ENCODE data around the gene CCL27. TPM values are rescaled to one million over a fixed set of nuclear protein-coding genes. Genes with fewer than 3 reads are reported as not detected.

CCL27 gene
- total RNA-seq, 6 experiments from 2014 or later = 0.88 TPM; not detected in 5

DNA sequence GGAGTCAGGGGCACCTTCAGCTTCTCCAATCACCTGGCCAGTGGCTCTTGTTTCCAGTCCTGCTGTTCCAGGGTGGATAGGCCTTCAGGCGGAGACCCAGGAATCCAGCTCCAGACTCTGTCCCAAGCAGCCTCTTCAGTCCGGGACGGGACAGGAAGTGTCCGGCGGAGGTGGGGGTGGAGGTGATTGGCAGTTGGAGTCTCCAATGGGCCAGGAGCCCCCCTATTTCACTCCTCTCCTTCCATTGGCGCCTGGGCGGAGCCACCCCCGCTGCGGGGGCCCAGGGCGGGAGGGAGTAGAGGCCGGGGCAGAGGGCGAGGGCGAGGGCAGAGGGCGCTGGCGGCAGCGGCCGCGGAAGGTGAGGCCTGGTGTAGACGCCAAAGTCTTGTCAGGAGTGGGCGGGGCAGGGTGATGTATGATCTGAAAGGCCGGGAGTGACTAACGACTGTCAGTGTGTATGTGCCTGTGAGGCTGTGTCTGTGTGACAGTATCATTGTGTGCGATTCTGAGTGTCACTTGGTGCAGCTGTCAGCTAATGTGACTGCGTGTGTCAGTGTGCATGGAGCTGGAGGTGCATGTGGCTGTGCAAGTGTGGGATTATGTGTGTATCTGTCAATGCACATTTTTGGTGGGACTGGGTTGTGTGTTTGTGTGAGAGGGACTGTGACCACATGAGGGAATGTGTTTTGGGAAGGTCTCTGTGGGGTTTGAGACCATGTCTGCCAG is 10.4 kb downstream of the CCL27 start, which contains the start of gene IL11RA:
Gene IL11RA, plus strand, starts transcription at position 310 of the 726 bp plus-strand sequence. CDS start 3,033 bp downstream, outside the sequence.
- TF ChIP-seq, protein P1, sequence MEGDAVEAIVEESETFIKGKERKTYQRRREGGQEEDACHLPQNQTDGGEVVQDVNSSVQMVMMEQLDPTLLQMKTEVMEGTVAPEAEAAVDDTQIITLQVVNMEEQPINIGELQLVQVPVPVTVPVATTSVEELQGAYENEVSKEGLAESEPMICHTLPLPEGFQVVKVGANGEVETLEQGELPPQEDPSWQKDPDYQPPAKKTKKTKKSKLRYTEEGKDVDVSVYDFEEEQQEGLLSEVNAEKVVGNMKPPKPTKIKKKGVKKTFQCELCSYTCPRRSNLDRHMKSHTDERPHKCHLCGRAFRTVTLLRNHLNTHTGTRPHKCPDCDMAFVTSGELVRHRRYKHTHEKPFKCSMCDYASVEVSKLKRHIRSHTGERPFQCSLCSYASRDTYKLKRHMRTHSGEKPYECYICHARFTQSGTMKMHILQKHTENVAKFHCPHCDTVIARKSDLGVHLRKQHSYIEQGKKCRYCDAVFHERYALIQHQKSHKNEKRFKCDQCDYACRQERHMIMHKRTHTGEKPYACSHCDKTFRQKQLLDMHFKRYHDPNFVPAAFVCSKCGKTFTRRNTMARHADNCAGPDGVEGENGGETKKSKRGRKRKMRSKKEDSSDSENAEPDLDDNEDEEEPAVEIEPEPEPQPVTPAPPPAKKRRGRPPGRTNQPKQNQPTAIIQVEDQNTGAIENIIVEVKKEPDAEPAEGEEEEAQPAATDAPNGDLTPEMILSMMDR (IDR thresholded peaks at IDR 0.05) = peak; percentile 17; the same call in 1 of the 2 replicates
- H3K27ac Mint-ChIP-seq = peak within 1 kb of the TSS; percentile 76
- H3K4me1 Mint-ChIP-seq (ENCODE audit: low read depth) = peaks cover 58% of the 10 kb centered on the region
- H3K27me3 Mint-ChIP-seq (ENCODE audit: insufficient read depth) = no peaks in the 10 kb centered on the region; the same call in 1 of the 2 replicates
- H3K9me3 Mint-ChIP-seq = no peaks in the 10 kb centered on the region
- DNase-seq = peak; percentile 80
- peaks cover 18% of the 10 kb centered on the region; the same call in 1 of the 2 replicates for H3K36me3 Mint-ChIP-seq (ENCODE audit: low read depth)
- peak within 1 kb of the TSS; percentile 92 for H3K4me3 Mint-ChIP-seq

DNA sequence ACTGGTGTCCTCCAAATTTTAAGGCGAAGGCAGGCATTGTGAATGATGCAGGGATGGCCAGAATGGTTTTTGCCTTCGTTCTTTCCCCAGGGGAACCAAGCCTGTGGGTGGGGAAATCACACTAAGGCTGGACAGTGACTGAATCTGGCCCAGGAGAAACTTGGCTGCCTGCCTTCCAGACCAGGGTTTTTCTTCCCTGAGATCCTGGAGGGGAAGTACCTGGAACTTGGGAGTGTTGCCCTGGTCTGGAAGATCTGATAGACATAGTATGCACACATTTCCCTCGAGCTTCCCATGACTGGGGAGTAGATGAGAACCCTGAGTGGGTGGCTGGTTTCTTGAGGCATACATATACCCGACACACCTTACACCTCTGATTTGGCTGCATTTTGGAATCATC is 11.1 kb downstream of the CCL27 start:
- H3K27me3 Mint-ChIP-seq (ENCODE audit: insufficient read depth) = no peaks in the 10 kb centered on the region; the same call in 1 of the 2 replicates
- peaks cover 18% of the 10 kb centered on the region; the same call in 1 of the 2 replicates for H3K36me3 Mint-ChIP-seq (ENCODE audit: low read depth)
- no peaks in the 10 kb centered on the region for H3K9me3 Mint-ChIP-seq
- peak; percentile 23 for DNase-seq
- TF ChIP-seq, protein P1 (IDR thresholded peaks at IDR 0.05) = no peak
- peak overlapping the region; percentile 76 for H3K27ac Mint-ChIP-seq
- H3K4me1 Mint-ChIP-seq (ENCODE audit: low read depth) = peaks cover 60% of the 10 kb centered on the region
- peak overlapping the region; percentile 92 for H3K4me3 Mint-ChIP-seq

DNA sequence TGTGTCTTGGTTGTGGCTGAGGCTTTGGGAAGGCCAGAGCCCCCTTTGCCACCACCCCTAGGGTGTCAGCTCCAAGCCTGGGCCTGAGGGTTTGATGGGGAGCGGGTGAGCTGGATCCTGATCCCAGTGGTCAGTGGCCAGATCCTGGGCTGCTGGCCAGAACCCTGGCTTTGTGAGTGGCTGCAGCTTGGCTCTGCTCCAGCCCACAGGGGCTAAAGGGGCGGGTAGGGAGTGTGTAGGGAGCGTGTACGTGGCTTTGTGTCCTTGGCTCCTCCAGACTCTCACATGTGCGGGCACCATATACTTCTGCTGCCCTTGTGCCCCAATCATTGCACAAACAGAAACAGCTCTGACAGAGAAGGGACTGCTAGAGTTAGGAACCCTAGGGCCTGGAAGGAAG is 11.6 kb downstream of the CCL27 start:
- Mint-ChIP-seq H3K36me3 (ENCODE audit: low read depth) (peaks cover 17% of the 10 kb centered on the region; the same call in 1 of the 2 replicates), H3K27ac (peak overlapping the region; percentile 76), H3K27me3 (ENCODE audit: insufficient read depth) (no peaks in the 10 kb centered on the region; the same call in 1 of the 2 replicates), H3K9me3 (no peaks in the 10 kb centered on the region), H3K4me3 (peak overlapping the region; percentile 92; the same call in 1 of the 2 replicates), H3K4me1 (ENCODE audit: low read depth) (peaks cover 65% of the 10 kb centered on the region)
- no peak for DNase-seq
- TF ChIP-seq, protein P1 (IDR thresholded peaks at IDR 0.05) = no peak

DNA sequence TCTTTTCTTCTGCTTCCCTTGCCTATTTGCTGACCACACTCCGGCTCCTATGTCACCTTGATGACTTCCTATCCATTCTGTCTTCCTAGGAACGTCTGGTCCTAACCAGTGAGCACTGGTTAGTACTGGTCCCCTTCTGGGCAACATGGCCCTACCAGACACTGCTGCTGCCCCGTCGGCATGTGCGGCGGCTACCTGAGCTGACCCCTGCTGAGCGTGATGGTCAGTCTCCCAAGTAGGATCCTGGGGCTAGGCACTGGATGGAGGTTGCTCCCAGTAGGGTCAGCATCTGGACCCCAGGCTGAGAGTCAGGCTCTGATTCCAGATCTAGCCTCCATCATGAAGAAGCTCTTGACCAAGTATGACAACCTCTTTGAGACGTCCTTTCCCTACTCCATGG is 13.8 kb downstream of the CCL27 start:
- H3K4me1 Mint-ChIP-seq (ENCODE audit: low read depth) = peaks cover 56% of the 10 kb centered on the region
- H3K4me3 Mint-ChIP-seq = no peak overlapping the region
- DNase-seq = no peak
- no peaks in the 10 kb centered on the region for H3K9me3 Mint-ChIP-seq
- H3K27ac Mint-ChIP-seq = no peak overlapping the region; the same call in 1 of the 2 replicates
- TF ChIP-seq, protein P1 (IDR thresholded peaks at IDR 0.05) = no peak
- no peaks in the 10 kb centered on the region; the same call in 1 of the 2 replicates for H3K27me3 Mint-ChIP-seq (ENCODE audit: insufficient read depth)
- H3K36me3 Mint-ChIP-seq (ENCODE audit: low read depth) = peaks cover 13% of the 10 kb centered on the region; the same call in 1 of the 2 replicates

DNA sequence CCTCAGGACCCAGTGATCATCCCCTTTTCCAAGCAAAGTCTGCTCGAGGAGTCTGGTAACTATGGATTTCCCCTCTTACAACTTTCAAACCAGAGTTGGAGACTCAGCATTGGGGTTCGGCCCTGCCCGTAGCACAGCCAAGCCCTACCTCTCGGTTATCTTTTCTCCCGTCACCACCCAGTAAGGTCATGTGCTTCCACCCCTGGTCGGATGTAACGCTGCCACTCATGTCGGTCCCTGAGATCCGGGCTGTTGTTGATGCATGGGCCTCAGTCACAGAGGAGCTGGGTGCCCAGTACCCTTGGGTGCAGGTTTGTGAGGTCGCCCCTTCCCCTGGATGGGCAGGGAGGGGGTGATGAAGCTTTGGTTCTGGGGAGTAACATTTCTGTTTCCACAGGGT is 14.8 kb downstream of the CCL27 start:
- H3K9me3 Mint-ChIP-seq = no peaks in the 10 kb centered on the region
- H3K4me1 Mint-ChIP-seq (ENCODE audit: low read depth) = peaks cover 46% of the 10 kb centered on the region
- no peaks in the 10 kb centered on the region; the same call in 1 of the 2 replicates for H3K27me3 Mint-ChIP-seq (ENCODE audit: insufficient read depth)
- H3K36me3 Mint-ChIP-seq (ENCODE audit: low read depth) = peaks cover 13% of the 10 kb centered on the region; the same call in 1 of the 2 replicates
- peak overlapping the region; percentile 82 for H3K27ac Mint-ChIP-seq
- H3K4me3 Mint-ChIP-seq = peak overlapping the region; percentile 92
- no peak for DNase-seq
- TF ChIP-seq, protein P1 (IDR thresholded peaks at IDR 0.05) = no peak
